ENCODE results near the gene TBX19.

Gene TBX19

GRCh38 chr1:168280296-168280927 is at the start of gene TBX19:
Gene TBX19 (plus strand): TSS chr1:168280877. CDS start chr1:168281091, 214 bp downstream.
- H3K4me3 Mint-ChIP-seq = no peak within 1 kb of the TSS
- H3K4me1 Mint-ChIP-seq = peaks cover 2% of the 10 kb centered on the region
- H3K27ac Mint-ChIP-seq = no peak within 1 kb of the TSS
- CTCF ChIA-PET = no interaction called here
- peaks cover 4% of the 10 kb centered on the region for H3K27me3 Mint-ChIP-seq
- H3K9me3 Mint-ChIP-seq = peaks cover 2% of the 10 kb centered on the region
- H3K36me3 Mint-ChIP-seq = no peaks in the 10 kb centered on the region
- no peak for DNase-seq

GRCh38 chr1:168234846-168235547 is 45.7 kb upstream of the TBX19 start:
- H3K4me1 Mint-ChIP-seq = peaks cover 53% of the 10 kb centered on the region
- H3K4me3 Mint-ChIP-seq = no peak overlapping the region
- CTCF ChIA-PET = interaction anchor here (0.6 to 3.8 kb wide), 29 partner anchors 8 to 299 kb away, joined by 3 to 60 read pairs (median 4); partner anchors contain the start of genes SFT2D2 and TIPRL
- H3K36me3 Mint-ChIP-seq = peaks cover 67% of the 10 kb centered on the region
- H3K27ac Mint-ChIP-seq = no peak overlapping the region
- no peaks in the 10 kb centered on the region for H3K9me3 Mint-ChIP-seq
- H3K27me3 Mint-ChIP-seq = no peaks in the 10 kb centered on the region
- peak; percentile 48 for DNase-seq

- no peak overlapping the region for H3K27ac Mint-ChIP-seq
- no peaks in the 10 kb centered on the region for H3K27me3 Mint-ChIP-seq
- H3K4me1 Mint-ChIP-seq = peaks cover 53% of the 10 kb centered on the region
- H3K4me3 Mint-ChIP-seq = no peak overlapping the region
- CTCF ChIA-PET = interaction anchor here (0.6 to 3.8 kb wide), 26 partner anchors 8 to 208 kb away, joined by 3 to 60 read pairs (median 5); partner anchors contain the start of genes SFT2D2 and TIPRL
- DNase-seq = no peak
- H3K36me3 Mint-ChIP-seq = peaks cover 72% of the 10 kb centered on the region
- no peaks in the 10 kb centered on the region for H3K9me3 Mint-ChIP-seq
Measured at GRCh38 chr1:168235548-168235885, 45.2 kb upstream of the TBX19 start.

- H3K9me3 Mint-ChIP-seq = no peaks in the 10 kb centered on the region
- H3K36me3 Mint-ChIP-seq = peaks cover 74% of the 10 kb centered on the region
- H3K4me3 Mint-ChIP-seq = no peak overlapping the region
- peak overlapping the region; percentile 61 for H3K27ac Mint-ChIP-seq
- CTCF ChIA-PET = interaction anchor here (0.6 to 3.8 kb wide), 26 partner anchors 8 to 208 kb away, joined by 3 to 60 read pairs (median 5); partner anchors contain the start of genes SFT2D2 and TIPRL
- H3K4me1 Mint-ChIP-seq = peaks cover 49% of the 10 kb centered on the region
- H3K27me3 Mint-ChIP-seq = no peaks in the 10 kb centered on the region
- DNase-seq = no peak
Measured at GRCh38 chr1:168235937-168236336, 44.7 kb upstream of the TBX19 start.

GRCh38 chr1:168236836-168237611 is 43.7 kb upstream of the TBX19 start:
- peak overlapping the region; percentile 39 for H3K27ac Mint-ChIP-seq
- H3K4me3 Mint-ChIP-seq = no peak overlapping the region
- peak; percentile 39 for DNase-seq
- peaks cover 43% of the 10 kb centered on the region for H3K4me1 Mint-ChIP-seq
- peaks cover 74% of the 10 kb centered on the region for H3K36me3 Mint-ChIP-seq
- no peaks in the 10 kb centered on the region for H3K9me3 Mint-ChIP-seq
- CTCF ChIA-PET = interaction anchor here (0.8 to 3.2 kb wide), 2 partner anchors 75 to 105 kb away, joined by 5 to 45 read pairs; no protein-coding TSS in a partner anchor
- H3K27me3 Mint-ChIP-seq = no peaks in the 10 kb centered on the region

DNA sequence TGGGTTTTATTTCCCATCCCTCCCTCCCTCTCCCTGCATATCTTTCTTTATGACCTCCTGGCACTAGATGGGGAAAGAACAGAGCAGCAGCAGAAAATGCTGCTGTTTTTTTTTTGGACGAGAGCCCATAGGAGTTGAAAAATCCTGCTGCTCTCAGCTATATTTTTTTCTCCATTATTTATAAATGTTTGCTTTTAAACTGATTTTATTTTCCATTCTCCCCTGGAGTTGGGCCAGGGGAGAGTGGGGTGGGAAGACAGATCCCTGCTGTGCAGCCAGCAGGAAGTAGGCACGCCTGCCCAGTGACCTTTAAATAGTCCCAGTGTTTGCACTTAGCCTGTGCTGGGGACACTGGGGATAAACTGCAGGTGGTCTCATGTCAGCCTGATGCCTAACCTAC is 37.5 kb upstream of the TBX19 start:
- no peak overlapping the region for H3K4me3 Mint-ChIP-seq
- H3K36me3 Mint-ChIP-seq = peaks cover 81% of the 10 kb centered on the region
- H3K27me3 Mint-ChIP-seq = no peaks in the 10 kb centered on the region
- peaks cover 26% of the 10 kb centered on the region for H3K4me1 Mint-ChIP-seq
- no peaks in the 10 kb centered on the region for H3K9me3 Mint-ChIP-seq
- CTCF ChIA-PET = interaction anchor here (2.2 kb wide), 1 partner anchor 8 kb away, joined by 9 read pairs; no protein-coding TSS in a partner anchor
- DNase-seq = no peak
- no peak overlapping the region for H3K27ac Mint-ChIP-seq

GRCh38 chr1:168243636-168244212 is 37.0 kb upstream of the TBX19 start:
- Mint-ChIP-seq H3K36me3 (peaks cover 85% of the 10 kb centered on the region), H3K9me3 (no peaks in the 10 kb centered on the region), H3K4me3 (no peak overlapping the region), H3K27me3 (no peaks in the 10 kb centered on the region), H3K4me1 (peaks cover 25% of the 10 kb centered on the region), H3K27ac (peak overlapping the region; percentile 51)
- no peak for DNase-seq
- CTCF ChIA-PET = interaction anchor here (2.2 kb wide), 1 partner anchor 9 kb away, joined by 9 read pairs; no protein-coding TSS in a partner anchor

DNA sequence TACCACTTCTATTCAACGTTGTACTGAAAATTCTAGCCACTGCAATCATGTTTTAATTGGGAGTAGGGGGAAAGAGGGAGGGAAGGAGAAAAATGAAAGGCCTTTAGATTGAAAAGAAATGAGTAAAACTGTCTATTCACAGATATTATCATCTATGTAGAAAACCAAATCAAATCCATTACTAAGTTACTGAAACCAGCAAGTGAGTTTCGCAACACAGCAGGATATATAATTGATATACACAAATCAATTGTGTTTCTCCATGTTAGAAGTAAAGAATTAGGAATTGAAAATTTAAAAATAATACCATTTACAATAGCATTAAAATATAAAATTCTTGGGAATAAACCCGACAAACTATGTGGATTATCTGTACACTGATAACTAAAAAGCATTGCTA is 35.6 kb upstream of the TBX19 start:
- no peak for DNase-seq
- Mint-ChIP-seq H3K36me3 (peaks cover 86% of the 10 kb centered on the region), H3K4me1 (peaks cover 24% of the 10 kb centered on the region), H3K27me3 (no peaks in the 10 kb centered on the region), H3K9me3 (no peaks in the 10 kb centered on the region), H3K4me3 (no peak overlapping the region), H3K27ac (no peak overlapping the region)
- CTCF ChIA-PET = no interaction called here

GRCh38 chr1:168246506-168246905 is 34.2 kb upstream of the TBX19 start:
- H3K4me3 Mint-ChIP-seq = no peak overlapping the region
- H3K27ac Mint-ChIP-seq = no peak overlapping the region
- no peaks in the 10 kb centered on the region for H3K9me3 Mint-ChIP-seq
- peaks cover 84% of the 10 kb centered on the region for H3K36me3 Mint-ChIP-seq
- peaks cover 24% of the 10 kb centered on the region for H3K4me1 Mint-ChIP-seq
- no peaks in the 10 kb centered on the region for H3K27me3 Mint-ChIP-seq
- DNase-seq = no peak
- CTCF ChIA-PET = interaction anchor here (0.7 to 1.1 kb wide), 2 partner anchors 11 to 84 kb away, joined by 3 read pairs; no protein-coding TSS in a partner anchor

GRCh38 chr1:168252204-168252733 is 28.4 kb upstream of the TBX19 start:
- CTCF ChIA-PET = interaction anchor here (0.9 kb wide), 1 partner anchor 70 kb away, joined by 3 read pairs; no protein-coding TSS in a partner anchor
- Mint-ChIP-seq H3K27ac (no peak overlapping the region), H3K4me3 (no peak overlapping the region), H3K4me1 (peaks cover 2% of the 10 kb centered on the region), H3K9me3 (peaks cover 12% of the 10 kb centered on the region), H3K36me3 (peaks cover 72% of the 10 kb centered on the region), H3K27me3 (no peaks in the 10 kb centered on the region)
- no peak for DNase-seq

GRCh38 chr1:168256164-168256563 is 24.5 kb upstream of the TBX19 start:
- CTCF ChIA-PET = no interaction called here
- Mint-ChIP-seq H3K27ac (no peak overlapping the region), H3K9me3 (peaks cover 12% of the 10 kb centered on the region), H3K4me1 (peaks cover 2% of the 10 kb centered on the region), H3K4me3 (no peak overlapping the region), H3K27me3 (no peaks in the 10 kb centered on the region), H3K36me3 (peaks cover 48% of the 10 kb centered on the region)
- no peak for DNase-seq

DNA sequence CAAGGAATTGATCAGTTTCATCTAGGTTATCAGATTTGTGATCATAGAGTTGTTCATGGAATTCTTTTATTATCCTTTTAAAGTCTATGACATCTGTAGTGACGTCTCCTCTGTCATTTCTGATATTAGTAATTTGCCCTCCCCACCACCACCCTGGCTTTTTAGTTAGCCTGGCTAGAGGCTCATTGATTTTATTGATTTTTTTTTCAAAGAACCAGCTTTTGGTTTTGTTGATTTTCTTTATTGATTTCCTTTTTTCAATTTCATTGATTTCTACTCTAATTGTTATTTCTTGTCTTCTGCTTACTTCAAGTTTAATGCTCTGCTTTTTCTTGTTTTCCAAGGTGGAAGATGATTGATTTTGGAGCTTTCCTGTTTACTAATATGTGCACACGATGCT is 23.3 kb upstream of the TBX19 start:
- H3K4me1 Mint-ChIP-seq = peaks cover 8% of the 10 kb centered on the region
- peaks cover 12% of the 10 kb centered on the region for H3K9me3 Mint-ChIP-seq
- CTCF ChIA-PET = no interaction called here
- H3K4me3 Mint-ChIP-seq = no peak overlapping the region
- H3K27ac Mint-ChIP-seq = no peak overlapping the region
- H3K36me3 Mint-ChIP-seq = peaks cover 45% of the 10 kb centered on the region
- H3K27me3 Mint-ChIP-seq = no peaks in the 10 kb centered on the region
- no peak for DNase-seq

GRCh38 chr1:168259567-168259966 is 21.1 kb upstream of the TBX19 start:
- Mint-ChIP-seq H3K36me3 (peaks cover 40% of the 10 kb centered on the region), H3K27me3 (no peaks in the 10 kb centered on the region), H3K27ac (no peak overlapping the region), H3K4me1 (peaks cover 8% of the 10 kb centered on the region), H3K9me3 (peaks cover 16% of the 10 kb centered on the region), H3K4me3 (no peak overlapping the region)
- DNase-seq = no peak
- CTCF ChIA-PET = no interaction called here
